Muscle layer of duodenum (tissue), 2 donors: ENCODE data around the gene ECD.

Experiments
- H3K27ac ChIP-seq: one replicate; pipeline ENCODE4 v1.7.0; 2013; ENCODE audit warnings: mild to moderate bottlenecking, low read length
- H3K27me3 ChIP-seq: one replicate; pipeline ENCODE4 v1.7.0; 2013; ENCODE audit warnings: low read depth, mild to moderate bottlenecking, control low read depth, low read length
- H3K36me3 ChIP-seq, 2 donors: one replicate each; pipeline ENCODE4 v1.7.0; 2013; ENCODE audit warnings: low read length in 2 of 2, control low read depth in 1 of 2, mild to moderate bottlenecking in 1 of 2; ENCODE audit not compliant: insufficient read depth in 2 of 2, control insufficient read depth in 1 of 2
- H3K4me1 ChIP-seq, 2 donors: one replicate each; pipeline ENCODE4 v1.7.0; 2013; ENCODE audit warnings: low read length in 2 of 2, mild to moderate bottlenecking in 2 of 2, control low read depth in 1 of 2, moderate library complexity in 1 of 2; ENCODE audit not compliant: insufficient read depth in 2 of 2, control insufficient read depth in 1 of 2
- H3K4me3 ChIP-seq, 2 donors: one replicate each; pipeline ENCODE4 v1.7.0; 2013; ENCODE audit warnings: low read length in 2 of 2, low read depth in 1 of 2, mild to moderate bottlenecking in 1 of 2
- H3K9me3 ChIP-seq, 2 donors: one replicate each; pipeline ENCODE4 v1.7.0; 2013; ENCODE audit warnings: low read length in 2 of 2, control low read depth in 1 of 2, mild to moderate bottlenecking in 1 of 2; ENCODE audit not compliant: control insufficient read depth in 1 of 2
- donor health status: healthy.

Gene ECD

GRCh38 chr10:73183667-73184281 is 16.0 kb upstream of the ECD start:
- H3K4me1 ChIP-seq, result no peaks in the 10 kb centered on the region
- no peak overlapping the region for H3K4me3 ChIP-seq
- no peak overlapping the region for H3K27ac ChIP-seq
- peaks cover 18 to 32% of the 10 kb centered on the region in 2 donors for H3K36me3 ChIP-seq
- H3K27me3 ChIP-seq, result no peaks in the 10 kb centered on the region
- no peaks in the 10 kb centered on the region for H3K9me3 ChIP-seq

- no peak overlapping the region for H3K4me3 ChIP-seq
- no peaks in the 10 kb centered on the region for H3K4me1 ChIP-seq
- H3K36me3 ChIP-seq, result peaks cover 26 to 42% of the 10 kb centered on the region in 2 donors
- H3K27ac ChIP-seq, result no peak overlapping the region
- no peaks in the 10 kb centered on the region for H3K27me3 ChIP-seq
- H3K9me3 ChIP-seq, result no peaks in the 10 kb centered on the region
Measured at GRCh38 chr10:73182568-73182967, 14.8 kb upstream of the ECD start.

DNA sequence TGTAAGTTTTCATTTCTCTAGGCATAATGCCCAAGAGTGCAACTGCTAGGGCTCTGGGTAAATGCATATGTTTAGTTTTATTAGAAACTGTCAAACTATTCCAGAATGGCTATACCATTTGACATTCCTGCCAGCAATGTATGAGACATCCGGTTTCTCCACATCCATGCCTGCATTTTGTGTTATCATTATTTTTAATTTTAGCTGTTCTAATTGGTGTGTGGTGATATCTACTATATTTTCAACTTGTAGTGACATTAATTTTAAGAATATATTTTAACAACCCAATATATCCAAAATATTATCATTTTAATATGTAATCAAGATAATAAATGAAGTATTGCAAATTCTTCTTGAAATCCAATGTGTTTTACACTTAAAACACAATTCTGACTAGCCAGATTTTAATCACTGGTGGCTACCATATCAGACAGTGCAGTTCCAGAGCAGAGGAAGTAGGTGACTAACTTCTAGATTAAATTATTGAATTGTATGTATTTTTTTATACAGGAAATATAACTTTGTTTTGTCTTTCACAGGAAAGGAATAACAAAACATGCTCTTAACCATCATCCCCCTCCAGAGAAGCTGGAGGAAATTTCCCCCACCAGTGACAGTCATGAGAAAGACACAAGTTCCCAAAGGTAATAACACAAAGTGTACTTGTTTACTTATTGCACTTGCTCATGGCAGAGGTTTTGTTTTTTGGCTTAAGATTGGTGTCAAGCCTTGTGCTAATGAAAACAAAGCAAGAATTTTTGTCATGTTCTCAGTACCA is 6.5 kb upstream of the ECD start:
- Histone ChIP-seq H3K4me3 (no peak overlapping the region), H3K4me1 (peaks cover 0 to 3% of the 10 kb centered on the region in 2 donors), H3K36me3 (peaks cover 11 to 13% of the 10 kb centered on the region in 2 donors), H3K9me3 (no peaks in the 10 kb centered on the region), H3K27me3 (no peaks in the 10 kb centered on the region), H3K27ac (no peak overlapping the region)

- H3K27me3 ChIP-seq, result no peaks in the 10 kb centered on the region
- H3K27ac ChIP-seq, result no peak overlapping the region
- no peak overlapping the region for H3K4me3 ChIP-seq
- H3K36me3 ChIP-seq, result peaks cover 3 to 5% of the 10 kb centered on the region in 2 donors
- H3K4me1 ChIP-seq, result peaks cover 3 to 10% of the 10 kb centered on the region in 2 donors
- H3K9me3 ChIP-seq, result no peaks in the 10 kb centered on the region
Measured at GRCh38 chr10:73172867-73173266, 5.1 kb upstream of the ECD start.

GRCh38 chr10:73169320-73169719 is 1.5 kb upstream of the ECD start:
- Histone ChIP-seq H3K27ac (no peak overlapping the region), H3K36me3 (no peaks in the 10 kb centered on the region), H3K4me3 (no peak overlapping the region)

DNA sequence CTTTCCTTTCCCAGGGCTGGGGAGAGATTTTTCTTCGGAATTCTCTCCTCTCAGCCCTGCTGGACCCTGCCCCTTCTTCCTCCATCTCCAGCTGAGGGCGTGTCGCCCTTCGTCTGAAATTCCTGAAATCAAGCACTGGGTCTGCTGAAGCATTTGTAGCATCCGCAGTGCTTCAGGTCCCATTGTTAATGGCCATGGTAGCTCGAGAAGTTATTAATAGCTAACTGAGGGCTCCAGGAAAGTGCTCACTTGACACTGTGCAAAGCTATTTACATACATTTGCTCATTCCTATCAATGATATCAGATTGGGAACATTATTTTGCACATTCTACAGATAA is 626 bp upstream of the ECD start:
- Histone ChIP-seq H3K9me3 (no peaks in the 10 kb centered on the region), H3K27ac (peak overlapping the region; percentile 99), H3K27me3 (no peaks in the 10 kb centered on the region), H3K4me3 (peak overlapping the region; percentile 97 to 99), H3K4me1 (peaks cover 3 to 29% of the 10 kb centered on the region in 2 donors), H3K36me3 (peaks cover 0 to 4% of the 10 kb centered on the region in 2 donors)

More at GRCh38 chr10:73169320-73169719, 1.5 kb upstream of the ECD start:
- H3K9me3 ChIP-seq, result no peaks in the 10 kb centered on the region
- peaks cover 3 to 29% of the 10 kb centered on the region in 2 donors for H3K4me1 ChIP-seq
- no peaks in the 10 kb centered on the region for H3K27me3 ChIP-seq

GRCh38 chr10:73167458-73167782 is 388 bp downstream of the ECD start:
- Histone ChIP-seq H3K27me3 (no peaks in the 10 kb centered on the region), H3K4me3 (peak overlapping the region; percentile 97 to 99), H3K27ac (peak overlapping the region; percentile 99), H3K9me3 (no peaks in the 10 kb centered on the region), H3K36me3 (peaks cover 7 to 14% of the 10 kb centered on the region in 2 donors), H3K4me1 (peaks cover 3 to 36% of the 10 kb centered on the region in 2 donors)

DNA sequence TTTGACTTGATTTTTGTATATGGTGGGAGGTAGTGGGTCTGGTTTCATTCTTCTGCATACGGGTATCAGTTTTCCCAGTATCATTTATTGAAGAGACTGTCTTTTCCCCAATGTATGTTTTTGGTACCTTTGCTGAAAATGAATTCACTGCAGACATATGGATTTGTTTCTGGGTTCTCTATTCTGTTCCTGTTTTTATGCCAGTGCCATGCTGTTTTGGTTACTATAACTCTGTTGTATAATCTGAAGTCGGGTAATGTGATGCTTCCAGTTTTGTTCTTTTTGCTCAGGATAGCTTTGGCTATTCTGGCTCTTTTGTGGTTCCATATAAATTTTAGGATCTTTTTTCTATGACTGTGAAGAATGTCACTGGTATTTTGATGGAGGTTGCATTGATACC is 836 bp downstream of the ECD start:
- Histone ChIP-seq H3K27ac (peak overlapping the region; percentile 99), H3K9me3 (no peaks in the 10 kb centered on the region)

GRCh38 chr10:73163096-73163495 is 4.7 kb downstream of the ECD start:
- no peaks in the 10 kb centered on the region for H3K9me3 ChIP-seq
- H3K4me1 ChIP-seq, result peaks cover 0 to 26% of the 10 kb centered on the region in 2 donors
- no peak overlapping the region for H3K4me3 ChIP-seq
- H3K36me3 ChIP-seq, result peaks cover 15 to 20% of the 10 kb centered on the region in 2 donors
- no peak overlapping the region for H3K27ac ChIP-seq
- no peaks in the 10 kb centered on the region for H3K27me3 ChIP-seq

More for the DNA sequence above, 836 bp downstream of the ECD start:
- Histone ChIP-seq H3K27me3 (no peaks in the 10 kb centered on the region), H3K4me1 (peaks cover 3 to 36% of the 10 kb centered on the region in 2 donors), H3K4me3 (peak overlapping the region; percentile 97 to 99), H3K36me3 (peaks cover 9 to 14% of the 10 kb centered on the region in 2 donors)

GRCh38 chr10:73161662-73162061 is 6.1 kb downstream of the ECD start:
- no peak overlapping the region for H3K4me3 ChIP-seq
- no peak overlapping the region for H3K27ac ChIP-seq
- peaks cover 0 to 21% of the 10 kb centered on the region in 2 donors for H3K4me1 ChIP-seq
- H3K36me3 ChIP-seq, result peaks cover 15 to 21% of the 10 kb centered on the region in 2 donors
- no peaks in the 10 kb centered on the region for H3K9me3 ChIP-seq
- H3K27me3 ChIP-seq, result no peaks in the 10 kb centered on the region

DNA sequence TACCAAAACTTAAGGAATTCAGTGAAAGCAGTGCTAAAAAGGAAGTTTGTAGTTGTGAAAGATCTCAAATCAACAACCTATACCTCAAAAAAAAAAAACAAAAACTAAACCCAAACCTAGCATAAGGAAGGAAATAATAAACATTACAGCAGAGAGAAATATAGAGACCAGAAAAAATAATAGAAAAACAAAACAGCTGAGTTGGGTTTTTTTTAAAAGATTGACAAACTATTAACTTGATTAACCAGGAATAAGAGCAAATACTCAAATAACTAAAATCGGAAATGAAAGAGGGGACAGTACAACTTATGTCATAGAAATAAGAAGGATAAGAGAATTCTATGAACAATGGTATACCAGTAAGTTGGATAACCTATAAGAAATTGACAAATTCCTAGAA is 6.7 kb downstream of the ECD start:
- Histone ChIP-seq H3K27me3 (no peaks in the 10 kb centered on the region), H3K9me3 (no peaks in the 10 kb centered on the region), H3K27ac (no peak overlapping the region), H3K4me3 (no peak overlapping the region), H3K4me1 (peaks cover 0 to 15% of the 10 kb centered on the region in 2 donors), H3K36me3 (peaks cover 20 to 27% of the 10 kb centered on the region in 2 donors)
